ENCODE measurements around the gene TOP3B. TPM values are rescaled to one million over a fixed set of nuclear protein-coding genes. Genes with fewer than 3 reads are reported as not detected.

TOP3B gene
- total RNA-seq, 4 donors from 2014 or later: 24.7 to 39.3 (median 29.3) TPM

- WGBS, 2 donors: 96 to 97% methylated on average over 10 of the region's 10 CpGs
Measured at GRCh38 chr22:22018825-22019658, 36.5 kb upstream of the TOP3B start.

GRCh38 chr22:22015631-22016030, 33.0 kb upstream of the TOP3B start:
- H3K36me3 ChIP-seq: no peaks in the 10 kb centered on the region
- 87% methylated on average over 3 of the region's 3 CpGs for WGBS, 2 donors
- intact Hi-C loops (cut with DNase I): no loop called here

More at GRCh38 chr22:22018825-22019658, 36.5 kb upstream of the TOP3B start:
- no peak for DNase-seq
- Histone ChIP-seq H3K4me3 (replicated peaks in 1 of 3) (no peak overlapping the region), H3K36me3 (no peaks in the 10 kb centered on the region), H3K9me3 (no peaks in the 10 kb centered on the region), H3K4me1 (no peaks in the 10 kb centered on the region), H3K27ac (no peak overlapping the region), H3K27me3 (no peaks in the 10 kb centered on the region)
- TF ChIP-seq CTCF (IDR thresholded peaks at IDR 0.05) (no peak), POLR2A (IDR thresholded peaks at IDR 0.05) (no peak)
- intact Hi-C loops (cut with DNase I): no loop called here

GRCh38 chr22:22014285-22014659, 31.7 kb upstream of the TOP3B start:
- Histone ChIP-seq H3K36me3 (no peaks in the 10 kb centered on the region), H3K27me3 (no peaks in the 10 kb centered on the region), H3K4me1 (no peaks in the 10 kb centered on the region), H3K9me3 (no peaks in the 10 kb centered on the region), H3K4me3 (replicated peaks in 1 of 3) (no peak overlapping the region), H3K27ac (no peak overlapping the region)
- 91 to 94% methylated on average over 9 of the region's 9 CpGs for WGBS, 2 donors
- TF ChIP-seq POLR2A (IDR thresholded peaks at IDR 0.05) (no peak), CTCF (IDR thresholded peaks at IDR 0.05) (no peak)
- intact Hi-C loops (cut with DNase I): no loop called here
- DNase-seq: no peak

More at GRCh38 chr22:22015631-22016030, 33.0 kb upstream of the TOP3B start:
- Histone ChIP-seq H3K9me3 (no peaks in the 10 kb centered on the region), H3K27ac (no peak overlapping the region), H3K4me1 (no peaks in the 10 kb centered on the region), H3K27me3 (no peaks in the 10 kb centered on the region), H3K4me3 (replicated peaks in 1 of 3) (no peak overlapping the region)
- TF ChIP-seq CTCF (IDR thresholded peaks at IDR 0.05): no peak
- no peak for TF ChIP-seq POLR2A (IDR thresholded peaks at IDR 0.05)
- no peak for DNase-seq

- Histone ChIP-seq H3K36me3 (no peaks in the 10 kb centered on the region), H3K4me3 (replicated peaks in 1 of 3) (no peak overlapping the region), H3K9me3 (no peaks in the 10 kb centered on the region), H3K27me3 (no peaks in the 10 kb centered on the region), H3K27ac (no peak overlapping the region), H3K4me1 (no peaks in the 10 kb centered on the region)
- intact Hi-C loops (cut with DNase I): no loop called here
- TF ChIP-seq CTCF (IDR thresholded peaks at IDR 0.05): no peak
- no peak for TF ChIP-seq POLR2A (IDR thresholded peaks at IDR 0.05)
- DNase-seq: no peak
- 93 to 96% methylated on average over 7 of the region's 7 CpGs for WGBS, 2 donors
Measured at GRCh38 chr22:22013559-22014284, 31.1 kb upstream of the TOP3B start.

- no peaks in the 10 kb centered on the region for H3K9me3 ChIP-seq
- WGBS, 2 donors: 66 to 79% methylated on average over 1 of the region's 1 CpG
- no peaks in the 10 kb centered on the region for H3K27me3 ChIP-seq
- DNase-seq: no peak
- intact Hi-C loops (cut with DNase I): no loop called here
- H3K4me3 ChIP-seq (replicated peaks in 1 of 3): no peak overlapping the region
- no peaks in the 10 kb centered on the region for H3K36me3 ChIP-seq
- no peaks in the 10 kb centered on the region for H3K4me1 ChIP-seq
- no peak overlapping the region for H3K27ac ChIP-seq
- TF ChIP-seq CTCF (IDR thresholded peaks at IDR 0.05) (no peak), POLR2A (IDR thresholded peaks at IDR 0.05) (no peak)
Measured at GRCh38 chr22:22011964-22012363, 29.4 kb upstream of the TOP3B start.
